Measurements from ENCODE around the gene CDH4. TPM values are rescaled to one million over a fixed set of nuclear protein-coding genes. Genes with fewer than 3 reads are reported as not detected.

Gene CDH4
- total RNA-seq, 2 donors from 2014 or later: 0.07 to 0.94 TPM

- TF ChIP-seq CTCF (IDR thresholded peaks at IDR 0.05): no peak
- Histone ChIP-seq H3K4me1 (no peaks in the 10 kb centered on the region), H3K4me3 (no peak overlapping the region), H3K27ac (no peak overlapping the region), H3K36me3 (no peaks in the 10 kb centered on the region), H3K9me3 (peaks cover 0 to 22% of the 10 kb centered on the region in 2 donors), H3K27me3 (no peaks in the 10 kb centered on the region)
- no peak for DNase-seq (ENCODE audit: low spot score)
Observed at GRCh38 chr20:61588411-61589385, 336.6 kb downstream of the CDH4 start.

GRCh38 chr20:61590236-61590635 is 338.2 kb downstream of the CDH4 start:
- H3K27ac ChIP-seq: no peak overlapping the region
- H3K4me3 ChIP-seq: no peak overlapping the region
- no peaks in the 10 kb centered on the region for H3K4me1 ChIP-seq
- peaks cover 0 to 22% of the 10 kb centered on the region in 2 donors for H3K9me3 ChIP-seq
- no peaks in the 10 kb centered on the region for H3K27me3 ChIP-seq
- DNase-seq (ENCODE audit: low spot score): no peak
- TF ChIP-seq CTCF (IDR thresholded peaks at IDR 0.05): no peak
- no peaks in the 10 kb centered on the region for H3K36me3 ChIP-seq

GRCh38 chr20:61593516-61593915 is 341.5 kb downstream of the CDH4 start:
- no peak for TF ChIP-seq CTCF (IDR thresholded peaks at IDR 0.05)
- Histone ChIP-seq H3K27ac (no peak overlapping the region), H3K4me1 (no peaks in the 10 kb centered on the region), H3K36me3 (no peaks in the 10 kb centered on the region), H3K4me3 (no peak overlapping the region), H3K9me3 (peaks cover 0 to 44% of the 10 kb centered on the region in 2 donors), H3K27me3 (no peaks in the 10 kb centered on the region)
- no peak for DNase-seq (ENCODE audit: low spot score)

- H3K4me1 ChIP-seq: no peaks in the 10 kb centered on the region
- H3K27me3 ChIP-seq: no peaks in the 10 kb centered on the region
- no peak overlapping the region for H3K4me3 ChIP-seq
- H3K36me3 ChIP-seq: no peaks in the 10 kb centered on the region
- no peak for DNase-seq (ENCODE audit: low spot score)
- peaks cover 0 to 44% of the 10 kb centered on the region in 2 donors for H3K9me3 ChIP-seq
- no peak overlapping the region for H3K27ac ChIP-seq
- no peak for TF ChIP-seq CTCF (IDR thresholded peaks at IDR 0.05)
Observed at GRCh38 chr20:61594198-61594597, 342.1 kb downstream of the CDH4 start.

- H3K27me3 ChIP-seq: no peaks in the 10 kb centered on the region
- no peaks in the 10 kb centered on the region for H3K4me1 ChIP-seq
- H3K36me3 ChIP-seq: no peaks in the 10 kb centered on the region
- no peak for DNase-seq (ENCODE audit: low spot score)
- H3K27ac ChIP-seq: no peak overlapping the region
- no peak overlapping the region for H3K4me3 ChIP-seq
- TF ChIP-seq CTCF (IDR thresholded peaks at IDR 0.05): no peak
- peaks cover 0 to 44% of the 10 kb centered on the region in 2 donors for H3K9me3 ChIP-seq
Observed at GRCh38 chr20:61595216-61595615, 343.2 kb downstream of the CDH4 start.
